ENCODE measurements around the gene UNC13C.
"Not testable (repeated sequence)": the region's sequence is repeated elsewhere in the genome, so short reads cannot be mapped to it uniquely, and the experiment has no call there.

UNC13C gene

DNA sequence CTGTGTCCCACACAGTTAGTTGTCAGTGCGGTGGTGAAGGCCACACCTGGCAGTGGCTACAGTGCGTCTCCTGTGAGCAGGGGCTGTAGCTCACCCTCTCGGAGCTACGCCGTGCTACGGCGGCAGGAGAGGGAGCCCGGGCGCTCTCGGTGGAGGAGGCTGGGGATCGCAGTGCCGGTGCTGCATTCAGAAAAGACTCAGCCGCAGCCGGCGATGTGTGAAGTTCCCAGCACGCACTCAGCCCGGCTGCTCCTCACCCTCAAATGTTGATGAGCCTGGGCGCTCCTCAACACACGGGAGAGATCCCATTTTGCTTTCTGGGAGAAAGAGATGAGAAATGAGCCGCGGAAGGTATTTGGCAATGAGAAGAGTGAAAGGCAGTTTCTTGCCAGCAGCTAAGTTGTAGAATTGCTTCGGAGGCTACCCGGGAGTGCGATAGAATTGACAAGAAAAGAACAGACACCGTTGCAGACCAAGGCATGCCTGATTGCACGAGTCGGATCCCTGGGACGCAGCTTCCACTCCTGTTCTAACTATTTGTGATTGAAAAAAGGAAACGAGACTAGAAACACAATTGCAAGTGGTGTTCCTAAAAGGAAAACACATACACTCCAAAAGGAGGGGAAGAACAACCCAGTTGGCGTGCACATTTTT is at the start of gene UNC13C:
Gene UNC13C (plus strand): TSS at position 189 of the 654 bp plus-strand sequence. CDS start 34,463 bp downstream, outside the sequence.
- no peak for DNase-seq

DNA sequence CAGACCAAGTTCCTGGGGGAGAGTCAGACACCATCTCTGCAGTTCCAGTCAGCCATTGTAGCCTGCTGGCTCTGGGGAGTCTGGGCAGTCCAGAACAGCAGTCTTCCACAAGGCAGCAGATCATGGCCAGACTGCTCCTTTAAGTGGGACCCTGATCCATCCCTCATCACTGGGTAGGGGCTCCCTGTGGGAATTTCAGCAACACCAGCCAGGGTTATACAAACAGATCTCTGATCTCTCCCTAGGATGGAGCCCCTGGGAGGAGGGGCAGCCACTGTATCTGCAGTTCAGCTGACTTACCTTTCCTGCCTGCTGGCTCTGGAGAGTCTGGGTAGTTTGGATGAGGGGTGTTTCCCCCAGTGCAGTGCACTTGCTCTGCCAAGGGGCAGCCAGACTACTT is 42.1 kb upstream of the UNC13C start:
- DNase-seq, result no peak

DNA sequence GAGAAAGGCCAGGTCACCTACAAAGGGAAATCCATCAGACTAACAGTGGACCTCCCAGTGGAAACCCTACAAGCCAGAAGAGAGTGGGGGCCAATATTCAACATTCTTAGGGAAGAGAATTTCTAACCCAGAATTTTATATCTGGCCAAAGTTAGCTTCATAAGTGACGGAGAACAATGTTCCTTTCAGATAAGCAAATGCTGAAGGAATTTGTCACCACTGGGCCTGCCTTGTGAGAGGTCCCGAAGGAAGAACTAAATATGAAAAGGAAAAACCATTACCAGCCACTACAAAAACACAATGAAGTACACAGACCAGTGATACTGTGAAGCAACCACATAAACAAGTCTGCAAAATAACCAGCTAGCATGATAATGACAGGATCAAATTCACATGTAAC is 40.6 kb upstream of the UNC13C start:
- DNase-seq, result not testable (repeated sequence)

DNA sequence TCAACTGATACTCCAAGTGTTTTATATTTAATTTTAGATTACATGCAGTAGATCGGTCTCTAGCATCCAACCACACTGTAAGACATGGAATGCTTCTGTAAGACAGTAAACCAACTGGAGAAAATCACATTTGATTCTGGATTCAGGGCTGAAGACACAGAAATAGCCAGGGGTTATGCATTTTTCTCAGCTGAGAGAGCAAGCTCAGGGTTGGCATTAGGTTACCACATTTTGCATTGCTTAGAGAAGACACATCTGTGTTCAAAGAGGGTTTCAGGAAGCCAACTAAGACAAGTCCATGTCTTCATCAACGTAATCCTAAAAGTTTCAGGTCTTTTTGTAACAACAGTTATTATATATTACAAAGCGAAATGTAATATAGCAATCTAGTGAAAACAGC is 27.7 kb upstream of the UNC13C start:
- DNase-seq, result no peak

DNA sequence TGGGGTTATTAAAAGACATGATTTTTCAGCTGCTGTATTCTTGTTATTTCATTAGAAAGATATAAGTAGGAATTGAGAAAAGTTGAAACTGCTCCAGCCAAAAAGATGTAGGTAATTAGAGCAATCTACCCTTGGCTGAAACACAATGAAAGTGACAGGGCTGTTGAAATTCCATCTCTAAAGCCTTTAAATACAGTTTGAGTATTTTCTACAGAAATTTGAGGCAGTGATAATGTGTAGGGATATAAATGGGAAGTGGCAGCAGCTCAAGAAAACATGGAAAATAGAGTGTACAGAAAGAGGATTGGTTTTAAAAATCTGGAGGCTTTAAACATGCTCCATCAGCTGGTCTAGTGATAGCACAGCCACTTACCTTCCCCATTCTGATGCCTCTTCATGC is 22.8 kb upstream of the UNC13C start:
- DNase-seq, result no peak

DNA sequence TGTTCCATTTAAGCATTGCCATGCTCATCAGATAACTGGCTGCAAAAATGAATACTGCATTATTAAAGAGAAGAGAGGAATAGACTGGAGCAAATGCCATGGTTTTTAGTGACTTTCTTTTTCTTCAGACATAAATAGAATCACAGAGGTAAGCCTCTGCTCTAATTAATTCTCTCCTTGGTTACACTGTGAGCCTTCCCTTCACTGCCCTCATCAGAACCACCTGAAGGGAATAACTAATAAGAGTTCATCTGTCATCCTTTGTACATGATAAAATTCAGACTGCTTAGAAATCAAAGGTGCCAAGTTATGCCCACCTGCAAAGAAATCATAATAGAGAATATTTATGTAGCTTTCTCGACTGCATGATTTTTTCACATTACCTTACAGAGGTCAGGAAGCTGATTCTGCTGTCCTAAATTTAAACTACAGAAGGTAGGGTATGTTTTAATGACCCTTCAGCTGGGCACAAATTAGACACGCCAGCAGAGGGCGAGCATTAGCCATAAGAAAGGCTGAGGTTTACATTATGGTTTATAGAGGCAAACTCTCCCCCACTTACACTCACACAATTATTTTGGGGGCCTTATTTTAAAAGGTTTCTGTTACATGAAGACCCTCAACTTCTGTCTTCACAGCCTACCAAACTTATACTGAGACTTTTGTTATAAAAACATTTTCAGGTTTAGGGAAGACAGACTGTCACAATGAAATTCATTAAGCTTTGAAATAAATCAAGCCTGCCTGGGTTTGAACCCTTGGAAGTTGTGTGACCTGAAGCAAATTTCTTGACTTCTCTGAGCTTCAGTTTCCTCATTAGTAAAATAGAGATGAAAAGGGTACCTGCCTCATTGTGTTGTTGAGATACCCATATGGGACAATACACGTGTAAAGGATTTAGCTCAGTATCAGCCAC is 15.3 kb upstream of the UNC13C start:
- peak; percentile 2 for DNase-seq

DNA sequence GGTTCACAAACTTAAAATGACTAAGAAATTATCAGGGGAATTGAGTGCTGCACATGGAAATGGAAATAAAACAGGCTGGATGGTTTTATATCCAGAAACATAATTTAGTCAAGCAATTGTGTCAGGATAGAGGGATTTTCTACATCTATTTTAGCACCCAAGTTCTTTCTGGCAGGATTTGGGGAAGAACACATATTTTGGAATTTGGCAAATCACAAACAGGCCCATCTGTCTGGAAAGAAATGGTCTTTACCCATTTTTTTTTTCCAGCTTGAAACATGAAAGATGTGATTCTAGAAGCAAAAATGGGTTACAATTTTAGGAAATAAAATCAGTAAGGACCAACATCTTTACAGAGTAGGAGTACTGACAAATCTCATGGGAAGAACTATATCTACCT is 14.4 kb upstream of the UNC13C start:
- no peak for DNase-seq

DNA sequence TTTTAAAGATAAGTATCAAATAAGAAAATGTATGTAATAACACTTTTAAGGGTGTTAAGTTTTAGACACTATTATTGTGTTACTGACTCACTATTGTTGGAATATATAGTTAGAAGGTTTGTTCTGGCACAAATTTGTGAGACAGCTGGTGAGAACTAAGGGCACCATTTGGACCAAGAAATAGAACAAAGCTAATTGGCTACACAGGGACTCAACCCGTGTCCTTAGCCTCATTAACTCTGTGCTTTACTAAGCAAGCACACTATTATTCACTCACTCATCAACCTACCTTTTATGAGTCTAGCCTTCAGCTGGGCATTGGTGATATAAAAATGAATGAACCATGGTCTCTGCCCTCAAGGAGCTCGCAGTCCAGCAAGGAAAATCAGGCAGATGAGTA is 4.1 kb upstream of the UNC13C start:
- DNase-seq, result no peak

DNA sequence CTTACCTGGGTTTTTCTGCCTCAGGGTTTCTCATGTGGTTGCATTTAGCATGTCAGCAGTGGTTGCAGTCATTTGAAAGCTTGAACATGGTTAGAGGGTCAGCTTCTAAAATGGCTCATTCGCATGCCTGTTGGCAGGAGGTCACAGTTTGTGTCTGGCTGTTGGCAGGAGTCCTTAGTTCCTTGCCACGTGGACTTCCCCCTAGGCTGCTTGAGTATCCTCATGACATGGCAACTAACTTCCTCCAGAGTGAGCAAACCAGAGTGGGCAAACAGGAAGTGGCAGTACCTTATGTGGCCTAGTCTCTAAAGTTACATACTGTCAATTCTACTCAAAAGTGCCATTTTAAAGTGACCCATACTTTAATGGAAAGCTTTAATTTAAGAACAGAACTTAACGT is 3.4 kb upstream of the UNC13C start:
- DNase-seq, result no peak

DNA sequence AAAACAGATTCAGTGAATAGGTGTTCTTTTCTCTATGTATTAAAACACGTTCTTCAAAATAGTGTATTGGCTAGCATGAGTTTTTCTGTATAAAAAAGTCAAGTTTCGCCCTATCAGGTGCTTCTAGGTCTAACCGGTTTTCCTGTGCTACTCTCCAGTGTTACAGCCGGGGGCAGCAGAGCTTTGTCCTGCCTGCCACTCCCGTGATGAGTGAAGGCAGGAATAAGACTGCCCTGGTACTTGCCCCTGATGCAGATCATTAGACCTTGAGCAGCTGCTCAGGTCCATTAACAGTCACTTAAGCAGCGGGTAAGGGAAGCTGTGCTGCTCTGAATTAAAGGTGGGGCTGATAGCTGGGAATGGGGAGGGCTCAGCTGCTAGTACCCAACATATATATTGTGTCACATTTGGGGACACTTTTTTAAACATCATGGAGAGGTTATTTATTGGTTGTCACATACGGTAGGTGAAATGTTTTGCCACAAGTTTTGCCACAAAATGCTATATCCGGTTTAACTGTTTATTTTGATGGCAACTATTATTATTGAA is 1.3 kb upstream of the UNC13C start:
- no peak for DNase-seq

DNA sequence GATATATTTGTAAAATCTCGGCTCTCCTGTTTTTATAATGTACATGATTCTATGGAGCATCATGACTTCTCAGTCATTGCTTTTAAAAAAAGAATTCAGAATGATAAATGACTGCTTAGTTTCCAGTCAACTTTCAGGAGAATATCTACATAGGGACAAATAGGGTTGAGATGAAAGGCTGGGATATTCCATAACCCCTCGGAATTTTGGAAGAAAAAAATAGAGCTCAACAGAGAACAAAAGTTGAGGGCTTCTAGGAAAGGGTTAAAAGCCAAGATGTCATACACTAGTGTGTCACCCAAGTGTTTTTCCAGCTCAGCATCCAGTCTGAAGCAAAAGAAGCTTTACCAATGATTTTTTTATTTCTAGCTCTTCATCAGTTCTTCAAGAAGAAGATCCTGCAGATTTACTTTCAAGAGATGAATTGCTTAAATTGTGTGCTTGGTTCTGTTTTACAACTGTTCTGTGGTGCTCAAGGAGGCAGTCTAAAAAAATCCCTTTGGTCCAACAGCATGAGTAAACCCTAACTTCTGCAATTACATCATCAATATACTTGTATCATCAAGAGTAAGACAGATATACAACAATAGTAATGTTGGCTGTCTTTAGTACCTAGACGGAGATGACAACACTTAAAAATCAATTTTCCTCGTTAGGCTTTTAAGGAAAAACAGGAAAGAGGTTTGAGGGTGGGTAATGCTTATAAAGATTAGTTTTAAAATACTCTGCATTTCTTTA is 979 bp downstream of the UNC13C start:
- no peak for DNase-seq

DNA sequence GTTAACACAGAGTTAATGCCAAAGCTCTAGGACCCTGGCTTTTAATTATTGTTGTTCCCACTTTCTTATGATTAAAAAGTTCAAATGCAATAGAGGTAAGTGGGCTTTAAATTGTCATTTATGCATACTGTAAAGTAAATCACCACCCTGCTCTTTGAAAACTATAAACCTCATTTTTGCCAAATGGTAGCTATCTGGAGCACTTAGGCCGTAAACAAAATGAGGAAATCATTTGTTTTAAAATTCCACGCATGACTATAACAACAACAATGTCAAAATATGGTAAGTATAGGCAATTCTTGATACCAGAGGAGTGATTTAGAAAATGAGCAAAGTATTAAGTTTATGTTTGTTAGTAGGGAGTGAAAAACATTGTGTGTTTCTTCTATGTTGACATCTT is 1.8 kb downstream of the UNC13C start:
- DNase-seq, result no peak

DNA sequence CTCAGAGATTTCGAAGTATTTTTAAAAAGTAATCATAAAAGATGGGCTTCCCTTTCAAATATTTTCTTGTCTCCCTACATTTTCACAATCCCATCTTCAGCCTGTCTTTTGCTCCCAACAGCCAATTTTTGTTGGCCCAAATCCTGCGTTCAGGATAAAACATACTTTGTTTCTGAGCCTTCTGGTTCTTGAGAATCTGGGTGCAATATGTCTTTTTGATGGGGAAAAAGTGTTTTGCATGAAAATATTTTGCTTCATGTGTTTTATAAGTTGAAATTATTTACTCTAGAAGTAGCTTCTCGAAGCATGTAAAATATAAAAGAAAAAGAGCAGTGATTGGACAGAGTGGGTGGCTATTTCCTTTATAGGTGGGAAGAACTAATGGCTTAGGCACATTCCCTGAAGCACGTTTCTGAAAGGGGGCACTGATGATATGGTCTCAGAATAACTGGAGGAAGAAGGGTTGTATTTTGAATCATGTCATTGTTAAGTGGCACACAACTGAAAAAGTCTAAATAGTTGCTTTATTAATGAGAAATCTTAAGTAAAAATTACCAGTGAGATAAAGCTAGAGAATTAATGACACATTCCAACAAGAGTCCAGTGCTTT is 3.9 kb downstream of the UNC13C start:
- no peak for DNase-seq

DNA sequence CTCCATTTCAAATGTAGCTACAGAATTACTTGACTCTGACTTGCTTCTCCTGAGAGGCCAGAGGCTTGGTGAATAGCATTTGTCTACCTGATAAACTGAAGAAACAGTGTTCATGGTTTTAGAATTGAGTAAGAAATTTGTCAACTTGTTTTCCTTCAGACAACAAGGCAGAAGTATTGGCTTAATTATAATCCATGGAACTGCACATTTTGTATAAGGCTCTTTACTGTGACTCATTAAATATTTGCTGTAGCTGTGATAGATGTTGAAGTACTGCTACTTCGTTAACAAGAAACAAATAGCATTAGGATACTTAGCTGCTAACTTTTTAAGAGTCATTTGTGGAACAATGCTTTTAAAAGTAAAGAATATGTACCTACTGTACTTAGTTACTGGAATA is 4.6 kb downstream of the UNC13C start:
- no peak for DNase-seq

DNA sequence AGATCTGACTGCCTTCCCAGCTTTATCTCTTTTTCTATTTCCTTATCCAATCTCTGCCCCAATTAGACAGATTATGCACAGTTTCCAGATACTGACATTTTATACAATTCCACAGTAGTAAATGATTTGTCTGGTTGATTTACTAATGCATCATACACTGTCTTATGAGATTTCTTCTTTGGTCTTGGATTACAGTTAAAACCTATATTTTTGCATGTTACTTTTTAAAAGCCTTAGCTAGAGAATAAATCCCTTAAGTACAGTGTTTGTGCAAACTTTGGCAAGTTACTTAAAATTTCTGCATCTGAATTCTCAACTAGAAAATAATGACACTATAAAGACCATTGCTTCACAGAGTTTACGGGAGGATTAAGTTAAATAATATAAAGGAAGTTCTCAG is 6.0 kb downstream of the UNC13C start:
- DNase-seq, result no peak

DNA sequence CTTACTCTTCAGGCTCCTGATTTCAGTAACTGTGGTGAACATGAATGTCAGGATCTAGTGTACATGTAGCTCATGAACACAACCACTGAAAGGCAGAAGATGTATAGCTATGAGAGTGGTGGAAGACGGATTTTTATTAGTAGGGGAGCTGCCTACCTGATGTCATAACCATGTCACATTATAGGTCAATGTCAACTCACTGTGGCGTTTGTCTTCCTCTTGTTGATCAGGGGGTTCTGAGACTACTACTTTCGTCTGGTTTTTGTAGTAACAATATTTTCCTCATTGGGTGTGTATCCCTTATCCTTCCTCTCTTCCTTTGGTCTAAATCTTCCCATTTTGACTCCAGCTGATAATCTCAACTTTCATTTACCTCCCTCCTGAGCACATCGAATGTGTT is 7.3 kb downstream of the UNC13C start:
- DNase-seq, result no peak

DNA sequence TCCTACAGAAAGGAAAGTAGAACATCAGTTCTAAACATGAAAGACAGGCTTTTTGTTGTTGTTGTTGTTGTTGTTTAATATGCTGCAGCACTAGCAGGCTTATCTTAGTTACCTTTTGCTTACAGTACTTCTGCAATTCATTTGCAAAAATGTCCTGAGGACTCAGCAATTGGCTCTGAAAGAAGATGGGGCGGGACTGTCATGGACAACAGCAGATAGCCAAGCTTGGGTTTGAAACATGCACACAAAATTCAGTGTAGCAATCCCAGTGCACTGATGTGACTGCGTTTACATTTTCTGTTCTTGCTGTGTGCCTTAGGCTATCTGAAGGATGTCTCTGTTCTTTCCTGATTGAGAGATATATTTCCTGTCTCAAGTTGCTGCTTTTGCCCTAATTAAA is 9.2 kb downstream of the UNC13C start:
- no peak for DNase-seq

DNA sequence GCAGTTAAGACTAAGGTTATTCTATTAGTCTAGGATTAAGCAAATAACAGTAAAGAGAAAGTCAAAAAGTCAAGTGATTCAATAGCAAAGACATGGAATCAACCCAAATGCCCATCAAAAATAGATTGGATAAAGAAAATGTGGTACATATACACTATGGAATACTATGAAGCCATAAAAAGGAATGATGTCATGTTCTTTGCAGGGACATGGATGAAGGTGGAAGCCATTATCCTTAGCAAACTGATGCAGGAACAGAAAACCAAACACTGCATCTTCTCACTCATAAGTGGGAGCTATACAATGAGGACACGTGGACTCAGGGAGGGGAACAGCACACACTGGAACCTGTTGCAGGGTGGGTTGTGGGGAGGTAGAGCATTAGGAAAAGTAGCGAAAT is 29.0 kb downstream of the UNC13C start:
- no peak for DNase-seq

DNA sequence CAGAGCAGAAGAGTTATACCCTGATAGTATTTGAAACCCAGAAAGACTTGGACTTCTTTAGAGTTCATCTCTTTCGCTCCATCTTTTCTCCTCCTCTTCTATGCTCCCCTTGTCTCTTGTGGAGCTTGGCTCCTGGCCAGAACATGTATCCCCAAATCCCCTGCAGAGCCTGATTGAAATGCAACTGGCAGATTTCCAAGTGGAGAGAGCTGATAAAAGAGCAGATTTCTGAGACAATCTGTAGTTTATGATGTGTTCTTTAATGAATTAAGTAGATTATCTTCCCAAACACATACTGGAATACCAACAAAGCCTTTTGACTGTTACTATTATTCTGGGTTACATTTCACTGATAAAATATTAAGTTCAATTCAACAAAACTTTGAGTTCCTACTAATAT is 33.4 kb downstream of the UNC13C start:
- no peak for DNase-seq

DNA sequence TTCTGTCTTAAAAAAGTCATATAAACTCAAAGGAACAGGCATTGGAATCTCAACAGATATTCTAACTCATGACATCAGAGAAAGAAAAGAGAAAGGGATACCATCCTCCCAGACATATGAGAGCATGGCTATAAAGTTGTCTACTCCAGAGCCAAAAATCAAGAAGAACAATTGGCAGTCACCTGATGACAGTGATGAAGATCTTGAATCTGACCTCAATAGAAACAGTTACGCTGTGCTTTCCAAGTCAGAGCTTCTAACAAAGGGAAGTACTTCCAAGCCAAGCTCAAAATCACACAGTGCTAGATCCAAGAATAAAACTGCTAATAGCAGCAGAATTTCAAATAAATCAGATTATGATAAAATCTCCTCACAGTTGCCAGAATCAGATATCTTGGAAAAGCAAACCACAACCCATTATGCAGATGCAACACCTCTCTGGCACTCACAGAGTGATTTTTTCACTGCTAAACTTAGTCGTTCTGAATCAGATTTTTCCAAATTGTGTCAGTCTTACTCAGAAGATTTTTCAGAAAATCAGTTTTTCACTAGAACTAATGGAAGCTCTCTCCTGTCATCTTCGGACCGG is 35.9 kb downstream of the UNC13C start:
- DNase-seq, result no peak

DNA sequence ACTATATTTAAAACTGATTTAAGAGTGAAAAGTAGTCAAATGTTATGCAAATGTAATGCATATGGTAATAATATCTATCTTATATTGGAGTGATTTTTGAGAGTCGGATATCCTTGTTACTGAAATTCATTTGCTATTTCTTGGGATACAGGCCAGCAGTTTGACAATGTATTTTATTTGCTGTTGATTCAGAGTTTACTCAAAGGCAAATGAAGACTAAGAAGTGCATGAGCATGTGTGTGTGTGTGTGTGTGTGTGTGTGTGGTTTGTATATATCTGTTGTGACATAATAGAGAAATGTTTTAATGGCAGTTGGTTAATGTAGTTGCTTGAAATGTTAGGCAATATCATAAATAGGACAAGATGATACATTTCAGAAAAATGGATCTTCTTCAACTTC is 39.0 kb downstream of the UNC13C start:
- no peak for DNase-seq

DNA sequence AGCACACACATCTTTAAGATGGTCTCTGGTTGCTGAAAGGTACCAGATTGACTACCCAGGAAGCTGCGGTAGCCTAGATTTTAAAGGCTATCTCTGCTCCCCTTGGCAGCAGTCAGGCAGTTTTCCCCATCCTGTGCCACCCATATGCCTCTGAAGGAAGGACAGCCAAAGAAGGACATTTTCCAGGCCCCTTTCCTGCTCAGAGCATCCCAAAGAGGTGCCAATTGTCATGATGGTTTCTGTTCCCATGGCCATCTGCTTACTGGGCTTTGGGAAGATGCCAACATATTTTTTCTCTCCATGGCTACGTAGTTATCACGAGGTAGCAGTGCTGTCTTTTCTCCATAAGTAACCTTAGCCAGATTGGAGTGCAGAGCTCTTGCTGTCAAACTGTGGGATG is 39.7 kb downstream of the UNC13C start:
- DNase-seq, result no peak

DNA sequence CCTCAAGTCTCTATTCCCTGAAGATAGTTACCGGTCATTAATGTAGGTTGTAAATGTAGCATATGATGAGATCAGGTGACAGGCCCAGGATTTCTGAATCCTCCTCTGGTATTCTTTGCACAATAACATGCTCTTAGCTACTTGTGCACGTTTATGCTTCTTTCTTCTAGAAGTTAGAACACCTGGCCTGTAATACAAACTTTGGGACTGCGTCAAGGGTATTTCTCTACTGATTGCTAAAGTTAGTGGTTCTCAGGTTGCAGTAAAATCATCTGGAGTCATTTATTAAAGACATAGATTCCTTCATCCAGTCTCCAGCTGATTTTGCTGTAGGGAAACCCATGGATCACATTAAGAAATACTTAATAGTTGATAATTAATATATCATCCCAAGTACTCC is 48.0 kb downstream of the UNC13C start:
- DNase-seq, result no peak
